ENCODE data around the gene CHAT.

DNA sequence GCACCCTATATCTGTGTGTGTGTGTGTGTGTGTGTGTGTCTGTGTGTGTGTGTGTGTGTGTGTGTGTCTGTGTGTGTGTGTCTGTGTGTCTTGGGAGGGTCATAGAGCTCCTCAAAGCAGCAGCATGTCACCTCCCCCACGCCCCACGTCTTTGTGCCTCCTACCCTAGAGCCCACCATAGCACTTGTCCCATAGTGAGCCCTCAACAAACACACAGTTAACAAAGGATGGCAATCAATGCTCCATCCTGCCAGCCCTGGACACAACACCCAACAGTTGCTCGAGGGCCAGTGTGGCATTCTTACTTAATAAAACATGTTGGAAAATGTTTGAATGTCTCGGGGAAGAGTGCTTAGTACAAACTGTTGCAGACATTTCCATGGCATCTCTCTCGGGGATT is 96.1 kb downstream of the CHAT start:
- TF ChIP-seq, protein P1, sequence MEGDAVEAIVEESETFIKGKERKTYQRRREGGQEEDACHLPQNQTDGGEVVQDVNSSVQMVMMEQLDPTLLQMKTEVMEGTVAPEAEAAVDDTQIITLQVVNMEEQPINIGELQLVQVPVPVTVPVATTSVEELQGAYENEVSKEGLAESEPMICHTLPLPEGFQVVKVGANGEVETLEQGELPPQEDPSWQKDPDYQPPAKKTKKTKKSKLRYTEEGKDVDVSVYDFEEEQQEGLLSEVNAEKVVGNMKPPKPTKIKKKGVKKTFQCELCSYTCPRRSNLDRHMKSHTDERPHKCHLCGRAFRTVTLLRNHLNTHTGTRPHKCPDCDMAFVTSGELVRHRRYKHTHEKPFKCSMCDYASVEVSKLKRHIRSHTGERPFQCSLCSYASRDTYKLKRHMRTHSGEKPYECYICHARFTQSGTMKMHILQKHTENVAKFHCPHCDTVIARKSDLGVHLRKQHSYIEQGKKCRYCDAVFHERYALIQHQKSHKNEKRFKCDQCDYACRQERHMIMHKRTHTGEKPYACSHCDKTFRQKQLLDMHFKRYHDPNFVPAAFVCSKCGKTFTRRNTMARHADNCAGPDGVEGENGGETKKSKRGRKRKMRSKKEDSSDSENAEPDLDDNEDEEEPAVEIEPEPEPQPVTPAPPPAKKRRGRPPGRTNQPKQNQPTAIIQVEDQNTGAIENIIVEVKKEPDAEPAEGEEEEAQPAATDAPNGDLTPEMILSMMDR (IDR thresholded peaks at IDR 0.05), result no peak
- no peak for TF ChIP-seq POLR2AphosphoS5 (IDR thresholded peaks at IDR 0.05)
